ENCODE results near the gene RASGRF1. TPM values are rescaled to one million over a fixed set of nuclear protein-coding genes. Genes with fewer than 3 reads are reported as not detected.

Gene RASGRF1
- total RNA-seq, 1 experiment from 2014 or later, result 0.59 TPM

- Histone ChIP-seq H3K27ac (ENCODE audit: low read length) (no peak overlapping the region), H3K9me3 (ENCODE audit: control insufficient read depth, insufficient read depth, low read depth, low read length) (no peaks in the 10 kb centered on the region), H3K4me1 (ENCODE audit: control insufficient read depth, insufficient read depth, low read length) (no peaks in the 10 kb centered on the region), H3K4me3 (ENCODE audit: low read depth in 2 of 2, low read length in 2 of 2) (no peak overlapping the region), H3K27me3 (ENCODE audit: control insufficient read depth, insufficient read depth, low read length) (no peaks in the 10 kb centered on the region), H3K36me3 (ENCODE audit: control insufficient read depth, insufficient read depth, low read length) (no peaks in the 10 kb centered on the region)
- ATAC-seq (no peak), DNase-seq (ENCODE audit: low read depth, low spot score) (no peak)
- in situ Hi-C loops (cut with HindIII; ENCODE audit: low pct_unique_long_range_greater_than_20kb, low sequenced_read_pairs) (no loop called here), intact Hi-C loops (cut with micrococcal nuclease; ENCODE audit: unreplicated experiment) (no loop called here)
- ChIA-PET CTCF (interaction anchor here (1.7 kb wide), 1 partner anchor 19 kb away, joined by 5 read pairs; no protein-coding TSS in a partner anchor), POLR2A (no interaction called here)
- no TSS peak for BruUV-seq (replicated peaks)
- TF ChIP-seq CTCF (IDR thresholded peaks at IDR 0.05), result no peak
- TF ChIP-seq TCF7L2 (IDR thresholded peaks at IDR 0.05; ENCODE audit: low read depth, low read length), result no peak
These were observed 43.7 kb downstream of the RASGRF1 start for GRCh38 chr15:79046691-79047404.

DNA sequence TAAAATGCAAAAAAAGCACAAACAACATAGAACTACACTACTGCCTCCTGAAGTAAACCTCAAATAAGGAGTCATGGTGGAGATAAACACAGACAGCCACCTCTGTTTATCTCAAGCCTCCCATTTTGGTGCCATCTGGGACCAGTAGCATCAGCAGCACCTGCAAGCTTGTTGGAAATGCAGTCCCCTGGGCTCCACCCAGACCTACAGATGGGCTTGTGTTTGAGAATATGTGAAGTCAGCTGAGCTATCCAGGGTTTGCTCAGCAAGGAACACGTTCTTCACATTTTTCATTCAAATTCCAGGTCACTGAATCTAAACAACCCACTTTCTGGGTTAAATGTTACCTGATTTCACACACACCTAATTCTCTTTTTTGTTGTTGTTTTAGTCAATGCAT is 45.5 kb downstream of the RASGRF1 start:
- intact Hi-C loops (cut with micrococcal nuclease; ENCODE audit: unreplicated experiment), result no loop called here
- ATAC-seq (no peak), DNase-seq (ENCODE audit: low read depth, low spot score) (no peak)
- ChIA-PET CTCF (no interaction called here), POLR2A (no interaction called here)
- no peaks in the 10 kb centered on the region for H3K27me3 ChIP-seq (ENCODE audit: control insufficient read depth, insufficient read depth, low read length)
- BruUV-seq (replicated peaks), result no TSS peak
- H3K4me1 ChIP-seq (ENCODE audit: control insufficient read depth, insufficient read depth, low read length), result no peaks in the 10 kb centered on the region
- TF ChIP-seq SIN3A (IDR thresholded peaks at IDR 0.05; ENCODE audit: borderline replicate concordance, insufficient read depth, low read depth, low read length) (no peak), POLR2AphosphoS5 (IDR thresholded peaks at IDR 0.05; ENCODE audit: low read depth, low read length) (no peak), TCF7L2 (IDR thresholded peaks at IDR 0.05; ENCODE audit: low read depth, low read length) (no peak), CTCF (IDR thresholded peaks at IDR 0.05) (no peak), REST (IDR thresholded peaks at IDR 0.05; ENCODE audit: insufficient read depth in 1 of 2, low read depth in 2 of 2, low read length in 1 of 2) (no peak)
- no peak overlapping the region for H3K4me3 ChIP-seq (ENCODE audit: low read depth in 2 of 2, low read length in 2 of 2)
- in situ Hi-C loops (cut with HindIII; ENCODE audit: low pct_unique_long_range_greater_than_20kb, low sequenced_read_pairs), result no loop called here
- no peak overlapping the region for H3K27ac ChIP-seq (ENCODE audit: low read length)
- H3K36me3 ChIP-seq (ENCODE audit: control insufficient read depth, insufficient read depth, low read length), result no peaks in the 10 kb centered on the region
- no peaks in the 10 kb centered on the region for H3K9me3 ChIP-seq (ENCODE audit: control insufficient read depth, insufficient read depth, low read depth, low read length)

All from Panc1 (cell line).